Activated T-cell treated with anti-CD3 and anti-CD28 coated beads, Interleukin-2, amount 50 U/mL, for 48 hours (primary cell): ENCODE results near the gene CDCP1.
"Not testable (repeated sequence)": the region's sequence is repeated elsewhere in the genome, so short reads cannot be mapped to it uniquely, and the experiment has no call there.

Source experiments
- DNase-seq, 2 experiments: peaks; one replicate each; pipeline ENCODE4 v3.0.0-alpha.2; 2020

Gene CDCP1

DNA sequence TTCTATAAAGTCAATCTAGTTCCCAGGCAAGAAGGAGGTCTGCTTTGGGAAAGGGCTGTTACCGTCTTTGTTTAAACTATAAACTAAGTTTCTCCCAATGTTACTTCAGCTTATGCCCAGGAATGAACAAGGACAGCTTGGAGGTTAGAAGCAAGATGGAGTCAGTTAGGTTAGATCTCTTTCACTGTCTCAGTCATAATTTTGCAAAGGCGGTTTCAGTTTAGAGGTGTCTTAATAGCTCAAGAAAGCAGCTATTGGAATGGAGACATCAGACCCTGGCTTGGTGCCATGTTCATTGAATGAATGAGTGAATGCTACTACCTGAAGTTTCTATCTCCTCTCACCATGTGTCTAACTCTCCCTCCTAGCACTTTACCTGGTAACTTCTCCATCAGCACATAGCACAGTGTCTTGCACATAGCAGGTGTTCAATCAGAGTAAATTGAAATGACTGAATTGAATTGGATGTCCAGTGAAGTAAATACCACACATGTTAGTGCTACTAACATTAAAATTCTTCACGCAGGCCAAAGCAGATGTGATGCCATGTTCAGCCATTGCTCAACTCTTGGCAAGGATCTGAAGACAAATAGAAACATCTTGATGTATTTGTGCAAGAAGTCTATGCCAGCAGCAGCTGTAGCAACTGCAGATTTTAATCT, 91.9 kb downstream of the CDCP1 start:
- no peak for DNase-seq

DNA sequence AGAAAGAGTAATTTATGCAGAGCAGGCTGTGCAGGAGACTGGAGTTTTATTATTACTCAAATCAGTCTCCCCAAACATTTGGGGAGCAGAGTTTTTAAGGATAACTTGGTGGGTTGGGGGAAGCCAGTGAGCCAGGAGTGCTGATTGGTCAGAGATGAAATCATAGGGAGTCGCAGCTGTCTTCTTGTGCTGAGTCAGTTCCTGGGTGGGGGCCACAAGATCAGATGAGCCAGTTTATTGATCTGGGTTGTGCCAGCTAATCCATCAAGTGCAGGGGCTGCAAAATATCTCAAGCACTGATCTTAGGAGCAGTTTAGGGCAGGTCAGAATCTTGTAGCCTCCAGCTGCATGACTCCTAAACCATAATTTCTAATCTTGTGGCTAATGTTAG, 92.4 kb downstream of the CDCP1 start:
- not testable (repeated sequence) for DNase-seq

DNA sequence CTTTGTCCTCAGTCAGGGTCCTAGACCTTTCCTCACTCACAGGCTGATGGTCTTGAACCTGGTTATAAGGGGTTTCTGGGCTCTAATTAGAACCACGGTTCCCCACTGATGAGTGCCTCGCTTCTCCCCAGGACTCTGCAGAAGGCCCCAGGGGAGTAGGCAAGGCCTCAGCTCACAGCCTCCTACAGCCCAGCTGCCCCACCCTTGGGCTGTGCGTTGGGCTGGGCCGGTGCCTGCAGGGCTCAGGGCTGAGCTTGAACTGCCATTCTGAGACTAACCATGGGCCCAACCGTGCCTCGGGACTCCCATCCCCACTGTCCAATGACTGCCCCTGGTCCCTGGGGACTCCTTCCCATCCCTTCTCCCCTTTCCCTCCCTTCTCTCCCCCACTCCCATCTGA, 94.5 kb downstream of the CDCP1 start:
- DNase-seq = no peak

DNA sequence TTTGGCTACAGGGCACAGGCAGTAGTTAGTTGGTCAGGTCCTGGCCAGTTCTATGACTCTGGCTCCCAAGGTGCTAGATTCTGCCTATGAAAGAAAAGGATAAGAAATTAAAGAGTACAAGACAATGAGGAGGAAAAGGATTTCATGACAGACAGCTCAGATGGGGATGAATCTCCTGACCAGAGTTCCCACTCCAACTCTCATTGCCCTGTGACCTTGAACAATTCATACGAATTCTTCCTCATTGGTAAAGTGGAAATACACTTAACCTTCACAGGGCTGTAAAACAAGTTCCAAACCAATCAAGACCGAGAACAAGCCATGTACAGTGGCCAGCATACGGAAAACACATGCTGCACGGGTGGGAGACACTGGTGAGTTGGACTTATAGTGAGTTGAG, 96.4 kb downstream of the CDCP1 start:
- no peak for DNase-seq

DNA sequence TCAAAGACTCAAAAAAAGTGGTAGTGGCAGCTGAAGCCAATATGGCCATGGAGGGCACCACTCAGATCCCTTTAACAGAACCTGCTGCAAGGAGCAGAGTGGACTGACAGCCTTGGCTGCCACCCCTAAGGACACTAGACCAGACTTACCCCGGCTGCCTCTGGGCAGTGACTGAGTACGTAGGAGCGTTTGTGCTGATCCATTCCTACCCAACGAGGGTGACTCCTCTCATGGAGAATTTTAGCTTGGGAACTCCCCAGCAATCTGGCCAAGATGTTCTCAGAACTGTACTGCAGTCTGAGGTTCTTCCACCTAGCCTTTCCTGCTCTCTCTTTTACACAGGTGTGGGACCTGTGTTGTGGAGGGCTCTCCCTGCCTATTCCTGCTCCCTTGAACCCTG, 97.9 kb downstream of the CDCP1 start:
- no peak for DNase-seq

DNA sequence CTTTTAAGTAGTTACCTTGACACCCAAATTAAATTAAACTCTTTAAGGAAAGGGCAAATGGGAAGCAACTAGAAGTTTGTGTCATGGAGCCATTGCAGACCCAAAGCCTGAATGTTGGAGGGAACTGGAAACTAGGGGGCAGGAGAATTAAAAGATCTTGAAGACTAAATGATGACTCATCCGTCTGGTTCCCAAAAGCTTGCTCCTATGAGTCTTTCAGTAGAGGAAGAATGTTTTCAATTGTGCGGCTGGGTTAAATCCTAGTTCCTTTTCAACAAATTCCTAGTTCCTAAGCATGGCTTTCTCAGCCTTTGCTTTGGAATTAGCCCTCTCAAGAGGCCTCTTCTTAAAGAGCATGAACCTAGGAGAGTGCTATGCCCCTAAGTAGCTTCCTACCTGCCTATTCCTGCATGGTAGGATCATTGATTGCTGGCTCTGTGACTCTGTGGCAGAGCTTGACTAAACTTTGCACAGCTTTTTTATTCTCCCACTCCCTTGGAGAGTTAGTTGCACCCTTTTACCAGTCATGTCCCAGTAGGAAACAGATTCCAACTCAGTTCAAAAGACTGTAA, 102.4 kb downstream of the CDCP1 start:
- DNase-seq = no peak

DNA sequence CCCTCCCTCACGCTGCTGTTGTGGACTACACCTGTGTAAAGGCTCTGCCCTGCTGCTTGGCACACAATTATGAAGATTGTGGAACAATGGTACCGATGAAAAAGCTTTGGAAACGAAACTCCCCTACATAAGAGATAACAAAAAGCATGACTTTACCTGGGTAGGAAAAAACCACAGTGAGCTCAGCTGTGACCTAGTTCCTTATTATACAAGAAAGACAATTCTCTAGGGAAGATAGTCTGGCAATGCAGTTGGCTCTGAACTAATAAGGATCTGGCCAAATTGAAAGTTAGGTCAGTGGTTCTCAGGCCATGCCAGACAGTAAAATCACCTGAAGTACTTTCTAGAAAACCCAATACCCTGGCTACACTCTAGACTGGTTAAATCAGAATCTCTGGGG, 104.0 kb downstream of the CDCP1 start:
- DNase-seq = no peak

DNA sequence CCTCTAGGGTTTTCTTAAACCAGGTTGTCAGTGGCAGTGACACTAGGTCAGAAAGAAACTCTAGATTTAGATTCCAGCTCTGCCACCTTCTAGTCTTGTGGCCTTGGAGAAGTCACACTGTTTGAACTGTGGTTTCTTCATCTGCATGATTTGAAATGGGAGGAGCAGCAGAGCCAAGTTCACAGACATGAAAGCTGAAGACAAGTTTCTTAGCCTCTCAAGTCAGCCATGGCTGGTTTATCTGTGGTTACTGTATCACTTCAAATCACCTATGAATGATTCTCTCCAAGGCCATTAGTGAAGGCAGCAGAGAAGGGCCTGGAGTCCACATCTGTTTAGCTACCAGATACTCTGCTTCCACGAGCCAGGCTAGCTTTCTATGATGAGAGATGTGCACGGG, 104.5 kb downstream of the CDCP1 start:
- no peak for DNase-seq

DNA sequence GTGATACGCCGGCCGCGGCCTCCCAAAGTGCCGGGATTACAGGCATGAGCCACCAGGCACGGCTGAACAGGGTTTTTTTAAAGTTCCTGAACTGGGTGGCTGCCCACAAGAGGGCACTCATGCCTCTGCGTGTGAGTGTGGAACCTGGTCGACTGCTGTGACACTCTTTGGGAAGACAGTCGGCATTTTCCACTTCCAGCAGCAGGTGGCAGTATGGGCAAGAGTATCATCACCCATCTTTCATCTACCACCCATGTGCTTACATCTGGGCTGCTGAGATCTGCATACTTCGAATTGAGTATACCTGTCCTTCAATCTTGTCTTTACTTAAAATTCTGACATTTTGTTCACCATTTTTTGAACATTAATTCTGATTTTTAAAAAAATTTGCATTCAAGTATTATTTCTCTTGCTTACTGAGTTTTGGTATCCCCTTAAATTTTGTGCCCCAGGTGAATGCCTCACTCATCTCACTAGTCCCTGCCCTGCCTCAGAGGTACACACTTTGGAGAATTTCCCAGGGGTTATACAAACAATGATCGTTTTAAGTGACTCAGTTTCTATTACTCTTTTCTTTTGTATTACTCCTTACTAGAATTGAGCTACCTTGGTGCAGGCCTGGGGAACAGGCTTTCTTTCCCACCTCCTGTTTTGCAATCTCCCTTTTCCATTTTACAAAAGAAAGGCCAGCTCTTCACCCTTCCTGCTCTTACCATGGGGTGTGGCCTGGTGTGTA, 108.3 kb downstream of the CDCP1 start:
- DNase-seq = peak; percentile 94 to 96

DNA sequence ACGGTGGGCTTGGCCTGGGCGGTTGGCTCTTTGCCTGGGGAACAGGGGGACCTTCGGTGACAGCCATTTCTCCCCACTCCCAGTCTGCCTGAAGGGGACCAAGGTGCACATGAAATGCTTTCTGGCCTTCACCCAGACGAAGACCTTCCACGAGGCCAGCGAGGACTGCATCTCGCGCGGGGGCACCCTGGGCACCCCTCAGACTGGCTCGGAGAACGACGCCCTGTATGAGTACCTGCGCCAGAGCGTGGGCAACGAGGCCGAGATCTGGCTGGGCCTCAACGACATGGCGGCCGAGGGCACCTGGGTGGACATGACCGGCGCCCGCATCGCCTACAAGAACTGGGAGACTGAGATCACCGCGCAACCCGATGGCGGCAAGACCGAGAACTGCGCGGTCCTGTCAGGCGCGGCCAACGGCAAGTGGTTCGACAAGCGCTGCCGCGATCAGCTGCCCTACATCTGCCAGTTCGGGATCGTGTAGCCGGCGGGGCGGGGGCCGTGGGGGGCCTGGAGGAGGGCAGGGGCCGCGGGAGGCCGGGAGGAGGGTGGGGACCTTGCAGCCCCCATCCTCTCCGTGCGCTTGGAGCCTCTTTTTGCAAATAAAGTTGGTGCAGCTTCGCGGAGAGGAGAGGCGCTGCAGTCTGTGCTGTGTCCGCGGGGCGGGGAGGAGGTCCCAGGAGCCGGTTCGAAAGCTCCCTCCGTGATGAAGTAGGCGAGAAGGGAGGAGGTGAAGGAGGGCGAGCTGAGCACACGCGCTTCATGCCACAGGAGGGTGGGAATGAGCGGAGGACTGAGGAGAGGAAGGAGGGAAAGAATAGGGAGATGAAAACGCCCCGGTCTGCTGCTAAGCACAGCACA, 110.5 kb downstream of the CDCP1 start:
- DNase-seq = peak; percentile 37 to 43

DNA sequence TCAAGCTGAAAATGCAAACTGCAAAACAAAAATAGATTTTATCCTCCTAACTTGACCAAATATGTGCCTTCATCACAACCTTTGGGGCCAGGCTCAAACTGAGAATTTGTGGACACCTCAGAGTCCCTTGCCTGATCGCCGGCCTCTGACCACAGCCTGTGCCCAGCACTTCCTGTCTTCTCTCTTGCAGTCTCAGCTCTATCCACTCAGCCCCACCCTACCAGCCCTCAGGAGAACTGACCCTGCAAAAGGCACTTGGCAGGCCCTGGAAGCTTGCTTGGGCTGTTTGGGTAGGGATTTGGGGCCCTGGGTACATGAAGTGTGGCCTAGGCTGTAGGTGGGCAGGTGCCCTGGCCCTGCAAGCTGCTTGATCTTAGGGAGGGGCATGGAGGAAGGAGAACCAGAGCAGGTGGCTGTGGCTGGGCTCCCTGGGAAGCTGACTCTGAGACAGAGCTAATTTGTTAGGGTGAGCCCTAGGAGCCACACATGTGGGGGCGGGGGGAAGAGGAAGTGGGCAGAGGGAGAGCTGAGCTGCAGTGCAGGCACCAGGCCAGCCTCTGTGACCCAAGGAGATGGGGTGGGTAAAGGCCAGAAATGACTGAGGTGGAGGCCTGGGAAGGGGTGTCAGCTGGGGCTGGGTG, 111.4 kb downstream of the CDCP1 start:
- peak; percentile 43 to 51 for DNase-seq

DNA sequence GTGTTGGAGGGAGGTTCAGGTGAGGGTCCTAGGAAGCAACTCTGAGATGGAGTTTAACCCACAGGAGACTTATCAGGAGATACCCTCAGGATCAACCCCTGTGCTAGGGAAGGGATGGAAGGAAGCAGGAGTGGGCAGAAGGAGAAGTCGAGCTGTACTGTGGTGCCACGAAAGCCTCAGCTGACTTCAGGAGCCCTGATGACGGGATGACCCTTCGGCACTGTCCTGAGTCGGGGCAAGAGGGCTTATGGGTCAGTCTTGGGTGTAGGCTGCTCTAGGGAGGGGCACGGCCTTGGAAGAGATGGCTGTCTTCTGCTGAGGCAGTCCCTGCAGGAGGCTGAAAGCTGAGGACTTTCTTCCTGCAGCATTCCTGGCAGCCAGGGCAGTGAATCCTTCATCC, 112.4 kb downstream of the CDCP1 start:
- DNase-seq = no peak
